ENCODE data around the gene HMGB3. TPM values are rescaled to one million over a fixed set of nuclear protein-coding genes. Genes with fewer than 3 reads are reported as not detected.

The HMGB3 gene
- total RNA-seq, 1 donor from 2014 or later: 103 TPM

- H3K9me3 Mint-ChIP-seq: peaks cover 7% of the 10 kb centered on the region
Measured at GRCh38 chrX:151019856-151020255, 36.7 kb downstream of the HMGB3 start.

DNA sequence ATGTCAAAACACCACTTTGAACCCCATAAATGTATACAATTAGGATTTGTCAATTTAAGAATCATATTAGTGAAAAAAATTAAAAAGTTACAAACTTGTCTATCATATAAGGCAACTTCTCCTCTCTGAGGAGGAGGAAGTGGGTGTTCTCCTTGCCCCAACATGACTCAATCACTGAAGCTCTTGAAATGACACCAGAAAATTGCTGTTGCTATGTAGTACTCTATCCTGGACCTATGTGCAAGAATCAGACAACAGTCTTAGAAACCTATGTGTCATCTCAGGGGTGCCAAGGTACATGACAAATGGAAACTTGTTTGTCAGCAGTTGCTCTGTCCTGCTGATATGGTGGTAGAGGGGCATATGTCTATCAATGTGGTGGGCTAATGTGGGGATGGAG lies 47.7 kb downstream of the HMGB3 start:
- Mint-ChIP-seq H3K27me3 (ENCODE audit: low read depth) (peaks cover 8% of the 10 kb centered on the region), H3K27ac (no peak overlapping the region), H3K9me3 (peaks cover 23% of the 10 kb centered on the region), H3K4me1 (no peaks in the 10 kb centered on the region), H3K4me3 (no peak overlapping the region), H3K36me3 (no peaks in the 10 kb centered on the region)
- TF ChIP-seq CTCF (IDR thresholded peaks at IDR 0.05; ENCODE audit: unreplicated experiment): no peak
- no peak for DNase-seq (ENCODE audit: low spot score in 2 of 2, unreplicated experiment in 2 of 2)

More at GRCh38 chrX:151019856-151020255, 36.7 kb downstream of the HMGB3 start:
- H3K36me3 Mint-ChIP-seq: no peaks in the 10 kb centered on the region
- no peak overlapping the region for H3K4me3 Mint-ChIP-seq
- no peak for TF ChIP-seq CTCF (IDR thresholded peaks at IDR 0.05; ENCODE audit: unreplicated experiment)
- H3K27me3 Mint-ChIP-seq (ENCODE audit: low read depth): no peaks in the 10 kb centered on the region
- no peak overlapping the region for H3K27ac Mint-ChIP-seq
- DNase-seq (ENCODE audit: low spot score in 2 of 2, unreplicated experiment in 2 of 2): no peak
- H3K4me1 Mint-ChIP-seq: no peaks in the 10 kb centered on the region

DNA sequence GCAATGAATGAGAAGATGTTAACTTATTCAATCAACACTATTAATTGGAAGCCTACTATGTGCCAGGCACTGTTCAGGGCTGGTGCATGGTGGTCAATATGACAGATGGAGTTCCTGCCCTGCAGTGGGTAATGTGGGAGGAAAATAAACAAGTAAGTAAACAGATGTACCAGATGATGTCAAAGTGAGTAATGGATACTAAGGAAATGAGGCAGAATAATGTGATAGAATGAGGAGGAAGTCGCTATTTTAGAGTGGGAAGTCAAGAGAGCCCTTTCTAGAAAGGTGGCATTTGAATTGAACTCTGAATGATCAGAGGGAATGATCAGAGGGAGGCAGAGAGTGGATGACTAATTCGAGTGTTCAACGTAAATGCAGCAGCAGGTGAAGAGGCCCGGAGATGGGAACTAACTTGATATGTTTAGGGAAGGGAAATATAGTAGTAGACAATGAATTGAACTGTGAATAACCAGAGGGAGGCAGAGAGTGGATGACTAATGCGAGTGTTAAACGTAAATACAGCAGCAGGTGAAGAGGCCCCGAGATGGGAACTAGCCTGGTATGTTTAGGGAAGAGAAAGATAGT lies 48.3 kb downstream of the HMGB3 start:
- no peak for DNase-seq (ENCODE audit: low spot score in 2 of 2, unreplicated experiment in 2 of 2)
- peaks cover 8% of the 10 kb centered on the region for H3K27me3 Mint-ChIP-seq (ENCODE audit: low read depth)
- peaks cover 23% of the 10 kb centered on the region for H3K9me3 Mint-ChIP-seq
- no peak overlapping the region for H3K4me3 Mint-ChIP-seq
- no peak for TF ChIP-seq CTCF (IDR thresholded peaks at IDR 0.05; ENCODE audit: unreplicated experiment)
- H3K4me1 Mint-ChIP-seq: no peaks in the 10 kb centered on the region
- H3K36me3 Mint-ChIP-seq: no peaks in the 10 kb centered on the region
- H3K27ac Mint-ChIP-seq: no peak overlapping the region

DNA sequence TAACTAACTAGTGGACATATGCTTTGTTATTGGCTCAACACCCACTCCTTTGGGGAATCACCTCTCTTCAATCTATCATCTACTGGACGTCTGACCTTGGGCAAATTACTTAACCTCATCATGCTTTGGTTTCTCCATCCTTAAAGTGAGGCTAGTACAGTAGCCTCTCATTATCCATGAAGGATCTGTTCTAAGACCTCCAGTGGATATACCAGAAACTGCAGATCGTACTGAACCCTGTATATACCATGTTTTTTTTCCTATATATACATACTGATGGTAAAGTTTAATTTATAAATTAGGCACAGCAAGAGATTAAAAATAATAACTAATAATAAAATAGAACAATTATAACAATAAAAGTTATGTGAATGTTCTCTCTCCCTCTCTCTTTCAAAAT lies 56.2 kb downstream of the HMGB3 start:
- Mint-ChIP-seq H3K9me3 (peaks cover 32% of the 10 kb centered on the region), H3K4me3 (no peak overlapping the region), H3K27ac (no peak overlapping the region), H3K27me3 (ENCODE audit: low read depth) (peaks cover 5% of the 10 kb centered on the region), H3K36me3 (no peaks in the 10 kb centered on the region), H3K4me1 (no peaks in the 10 kb centered on the region)
- TF ChIP-seq CTCF (IDR thresholded peaks at IDR 0.05; ENCODE audit: unreplicated experiment): no peak
- no peak for DNase-seq (ENCODE audit: low spot score in 2 of 2, unreplicated experiment in 2 of 2)

Other genes starting within 250 kb of the HMGB3 start
- gene CD99L2, start 84.7 kb upstream of the HMGB3 start, total RNA-seq: 30.8 to 34.5 TPM (median 33.3 TPM) in 3 replicates
- gene GPR50, start 193.2 kb downstream of the HMGB3 start, total RNA-seq: 0.25 to 0.65 TPM (median 0.64 TPM) in 3 replicates